ENCODE results near the gene ZNF165.
"Not testable (repeated sequence)": the region's sequence is repeated elsewhere in the genome, so short reads cannot be mapped to it uniquely, and the experiment has no call there.

DNA sequence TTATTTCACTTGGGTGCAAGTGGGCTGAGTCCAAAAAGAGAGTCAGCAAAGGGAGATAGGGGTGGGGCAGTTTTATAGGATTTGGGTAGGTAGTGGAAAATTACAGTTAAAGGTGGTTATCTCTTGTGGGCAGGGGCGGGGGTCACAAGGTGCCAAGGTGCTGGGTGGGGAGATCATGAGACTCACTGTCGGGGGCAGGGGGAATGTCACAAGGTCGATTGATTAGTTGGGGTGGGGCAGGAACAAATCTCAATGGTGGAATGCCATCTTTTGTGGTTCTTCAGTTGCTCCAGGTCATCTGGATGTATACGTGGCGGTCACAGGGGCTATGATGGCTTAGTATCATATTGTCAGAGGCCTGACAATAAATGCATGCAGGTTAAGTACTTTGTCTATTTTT is 41.9 kb downstream of the ZNF165 start:
- TF ChIP-seq, protein P1, sequence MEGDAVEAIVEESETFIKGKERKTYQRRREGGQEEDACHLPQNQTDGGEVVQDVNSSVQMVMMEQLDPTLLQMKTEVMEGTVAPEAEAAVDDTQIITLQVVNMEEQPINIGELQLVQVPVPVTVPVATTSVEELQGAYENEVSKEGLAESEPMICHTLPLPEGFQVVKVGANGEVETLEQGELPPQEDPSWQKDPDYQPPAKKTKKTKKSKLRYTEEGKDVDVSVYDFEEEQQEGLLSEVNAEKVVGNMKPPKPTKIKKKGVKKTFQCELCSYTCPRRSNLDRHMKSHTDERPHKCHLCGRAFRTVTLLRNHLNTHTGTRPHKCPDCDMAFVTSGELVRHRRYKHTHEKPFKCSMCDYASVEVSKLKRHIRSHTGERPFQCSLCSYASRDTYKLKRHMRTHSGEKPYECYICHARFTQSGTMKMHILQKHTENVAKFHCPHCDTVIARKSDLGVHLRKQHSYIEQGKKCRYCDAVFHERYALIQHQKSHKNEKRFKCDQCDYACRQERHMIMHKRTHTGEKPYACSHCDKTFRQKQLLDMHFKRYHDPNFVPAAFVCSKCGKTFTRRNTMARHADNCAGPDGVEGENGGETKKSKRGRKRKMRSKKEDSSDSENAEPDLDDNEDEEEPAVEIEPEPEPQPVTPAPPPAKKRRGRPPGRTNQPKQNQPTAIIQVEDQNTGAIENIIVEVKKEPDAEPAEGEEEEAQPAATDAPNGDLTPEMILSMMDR (IDR thresholded peaks at IDR 0.05), result not testable (repeated sequence)
- TF ChIP-seq POLR2A (IDR thresholded peaks at IDR 0.05), result not testable (repeated sequence)

Measured in upper lobe of left lung (tissue), 4 donors.